HG03342 (cell line): Measurements from ENCODE around the gene NFKBIB.
"Not testable (repeated sequence)": the region's sequence is repeated elsewhere in the genome, so short reads cannot be mapped to it uniquely, and the experiment has no call there.

Experiments used
- ATAC-seq: cut with Tn5 transposase; IDR thresholded peaks from one replicate; pipeline ENCODE4 v1.9.1; 2021; ENCODE audit warnings: mild to moderate bottlenecking, moderate library complexity; ENCODE audit not compliant: unreplicated experiment

The NFKBIB gene

GRCh38 chr19:38924388-38924787, 24.6 kb downstream of the NFKBIB start:
- no peak for ATAC-seq

GRCh38 chr19:38928391-38929001, 28.7 kb downstream of the NFKBIB start:
- no peak for ATAC-seq

GRCh38 chr19:38929929-38930775, 30.4 kb downstream of the NFKBIB start, which contains the start of gene SARS2:
SARS2 (minus strand) TSS chr19:38930763; CDS start chr19:38930736, 27 bp downstream.
- peak; percentile 66 for ATAC-seq

GRCh38 chr19:38930776-38931520, 31.2 kb downstream of the NFKBIB start, which contains the start of gene MRPS12:
MRPS12 (plus strand) TSS chr19:38930944; CDS start chr19:38931295, 351 bp downstream.
- ATAC-seq = peak; percentile 87

DNA sequence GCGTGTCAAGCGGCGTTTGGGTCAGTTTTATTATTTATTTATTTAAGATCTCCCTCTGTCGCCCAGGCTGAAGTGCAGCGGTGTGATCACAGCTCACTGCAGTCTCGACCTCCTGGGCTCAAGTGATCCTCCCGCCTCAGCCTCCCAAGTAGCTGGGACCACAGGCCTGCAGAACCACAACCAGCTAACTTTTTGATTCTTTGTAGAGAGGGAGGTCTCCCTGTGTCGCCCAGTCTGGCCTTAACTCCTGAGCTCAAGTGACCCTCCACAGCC, 31.7 kb downstream of the NFKBIB start:
- no peak for ATAC-seq

DNA sequence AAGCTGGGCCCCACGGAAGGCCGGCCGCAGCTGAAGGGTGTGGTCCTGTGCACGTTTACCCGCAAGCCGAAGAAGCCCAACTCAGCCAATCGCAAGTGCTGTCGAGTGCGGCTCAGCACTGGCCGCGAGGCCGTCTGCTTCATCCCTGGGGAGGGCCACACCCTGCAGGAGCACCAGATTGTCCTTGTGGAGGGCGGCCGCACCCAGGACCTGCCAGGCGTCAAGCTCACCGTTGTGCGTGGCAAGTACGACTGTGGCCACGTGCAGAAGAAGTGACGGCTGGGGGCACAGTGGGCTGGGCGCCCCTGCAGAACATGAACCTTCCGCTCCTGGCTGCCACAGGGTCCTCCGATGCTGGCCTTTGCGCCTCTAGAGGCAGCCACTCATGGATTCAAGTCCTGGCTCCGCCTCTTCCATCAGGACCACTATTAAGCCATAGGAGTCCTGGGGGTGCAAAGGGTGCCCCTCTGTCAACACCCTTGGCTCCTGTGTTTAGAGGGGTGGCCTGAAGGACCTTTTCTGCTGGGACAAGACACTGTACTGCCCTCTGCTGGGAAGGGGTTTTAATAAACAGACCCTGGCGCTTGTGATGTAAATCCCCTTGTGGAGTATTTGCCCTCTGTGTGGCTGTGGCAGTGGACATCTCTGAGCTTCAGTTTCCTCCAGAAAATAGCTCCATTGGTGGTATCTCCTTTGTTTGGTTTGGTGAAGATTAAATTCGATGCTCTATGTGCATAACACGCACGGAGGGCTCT, 32.8 kb downstream of the NFKBIB start:
- no peak for ATAC-seq

DNA sequence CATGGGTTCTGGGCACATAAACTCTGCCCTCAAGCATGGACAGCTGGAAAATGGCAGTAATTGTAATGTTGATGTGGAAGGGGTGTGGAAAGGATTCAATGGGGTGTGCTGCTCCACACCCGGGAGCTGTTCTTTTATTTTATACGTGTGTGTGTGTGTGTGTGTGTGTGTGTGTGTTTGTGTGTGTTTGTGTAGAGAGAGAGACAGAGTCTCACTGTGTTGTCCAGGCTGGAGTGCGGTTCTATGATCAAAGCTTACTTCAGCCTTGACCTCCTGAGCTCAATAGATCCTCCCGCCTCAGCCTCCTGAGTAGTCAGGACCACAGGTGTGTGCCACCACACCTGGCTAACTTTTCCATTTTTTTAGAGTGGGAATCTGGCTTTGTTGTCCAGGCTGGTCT, 33.8 kb downstream of the NFKBIB start:
- ATAC-seq = no peak

- no peak for ATAC-seq
Observed at GRCh38 chr19:38939957-38940356, 40.2 kb downstream of the NFKBIB start.

GRCh38 chr19:38941466-38941865, 41.7 kb downstream of the NFKBIB start:
- not testable (repeated sequence) for ATAC-seq

- no peak for ATAC-seq
Observed at GRCh38 chr19:38941979-38942378, 42.2 kb downstream of the NFKBIB start.

GRCh38 chr19:38942471-38943181, 42.9 kb downstream of the NFKBIB start:
- ATAC-seq = no peak

DNA sequence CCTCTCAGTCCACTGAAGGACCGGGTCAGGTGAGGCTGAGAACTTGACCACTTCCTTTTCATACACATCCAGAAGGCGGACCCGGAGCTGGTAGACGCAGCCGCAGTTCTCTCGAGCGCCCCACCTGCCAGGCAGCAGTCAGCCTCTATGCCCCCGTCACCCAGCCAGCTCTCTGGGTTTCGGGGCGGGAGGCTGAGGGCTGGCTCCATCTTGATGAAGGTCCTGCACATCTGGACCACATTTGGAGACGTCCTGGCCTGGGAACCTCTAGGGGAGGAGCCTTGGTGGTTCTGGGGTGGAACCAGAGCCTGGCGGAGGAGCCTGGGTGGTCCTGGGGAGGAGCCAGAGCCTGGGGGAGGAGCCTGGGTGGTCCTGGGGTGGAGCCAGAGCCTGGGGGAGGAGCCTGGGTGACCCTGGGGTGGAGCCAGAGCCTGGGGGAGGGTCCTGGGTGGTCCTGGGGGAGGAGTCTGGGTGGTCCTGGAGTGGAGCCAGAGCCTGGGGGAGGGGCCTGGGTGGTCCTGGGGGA, 45.3 kb downstream of the NFKBIB start:
- ATAC-seq = no peak

GRCh38 chr19:38945562-38946228, 45.9 kb downstream of the NFKBIB start:
- no peak for ATAC-seq

DNA sequence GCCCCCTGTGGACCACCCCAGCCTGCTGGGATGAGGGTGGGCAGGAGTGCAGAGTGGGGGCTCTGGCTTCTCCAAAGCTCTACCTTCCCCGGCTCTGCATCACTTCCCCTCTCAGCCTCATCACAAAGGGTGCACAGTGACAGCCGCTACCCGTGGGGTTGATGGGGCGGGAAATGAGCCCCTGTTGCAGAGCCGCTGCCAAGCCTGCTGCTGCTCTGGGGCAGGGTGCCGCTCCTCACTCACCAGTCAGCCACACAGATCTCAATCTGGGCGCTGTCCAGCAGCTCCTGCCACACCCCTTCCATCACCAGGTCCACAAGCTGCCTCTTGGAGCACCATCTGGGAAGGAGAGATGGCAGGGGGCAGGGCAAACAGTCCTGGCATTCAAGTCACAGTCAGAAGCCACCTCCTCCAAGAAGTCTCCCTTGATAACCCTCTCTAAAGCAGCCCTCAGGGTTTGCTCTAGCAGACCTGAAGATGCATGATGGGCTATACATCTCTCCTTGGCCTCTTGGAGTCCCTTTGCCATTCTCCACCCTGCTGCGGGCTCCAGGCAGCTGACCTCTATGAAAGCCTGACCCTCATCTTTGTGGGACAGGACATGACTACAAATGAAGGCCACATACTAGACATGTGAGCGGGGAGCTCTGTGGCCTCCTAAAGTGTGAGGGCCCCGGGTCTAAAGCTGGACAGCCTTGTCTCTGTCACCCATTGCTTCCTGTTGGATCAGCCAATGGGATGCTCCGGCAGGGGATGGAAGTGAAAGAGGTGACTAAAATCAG, 46.7 kb downstream of the NFKBIB start:
- no peak for ATAC-seq

- peak; percentile 40 for ATAC-seq
Observed at GRCh38 chr19:38949580-38950367, 50.0 kb downstream of the NFKBIB start.

- no peak for ATAC-seq
Observed at GRCh38 chr19:38951187-38951586, 51.4 kb downstream of the NFKBIB start.

GRCh38 chr19:38952395-38953165, 52.8 kb downstream of the NFKBIB start:
- no peak for ATAC-seq
